ENCODE measurements around the gene PFKFB2. TPM values are rescaled to one million over a fixed set of nuclear protein-coding genes. Genes with fewer than 3 reads are reported as not detected.

Gene PFKFB2
- total RNA-seq, 4 donors from 2014 or later = 3.7 to 5.3 (median 4.1) TPM

- H3K27ac ChIP-seq (replicated peaks in 1 of 4) = no peak overlapping the region
- no peak for DNase-seq (ENCODE audit: extremely low spot score)
- no peaks in the 10 kb centered on the region for H3K27me3 ChIP-seq
- H3K4me3 ChIP-seq = no peak overlapping the region
- peaks cover 0 to 27% (median 2%) of the 10 kb centered on the region in 4 donors for H3K4me1 ChIP-seq
- intact Hi-C loops (cut with DNase I) = loop anchor here (10.0 kb wide), 1 partner anchor 337 kb away; no protein-coding TSS in a partner anchor
- 64% methylated on average over 8 of the region's 8 CpGs for WGBS
- H3K36me3 ChIP-seq = peaks cover 22 to 88% (median 59%) of the 10 kb centered on the region in 4 donors
- H3K9me3 ChIP-seq = no peaks in the 10 kb centered on the region
- no peak for TF ChIP-seq CTCF (IDR thresholded peaks at IDR 0.05)
- TF ChIP-seq POLR2AphosphoS5 (IDR thresholded peaks at IDR 0.05) = no peak
Observed at GRCh38 chr1:207072233-207072632, 19.2 kb downstream of the PFKFB2 start.

- no peaks in the 10 kb centered on the region for H3K27me3 ChIP-seq
- H3K4me1 ChIP-seq = peaks cover 0 to 36% (median 5%) of the 10 kb centered on the region in 4 donors
- WGBS = 83% methylated on average over 4 of the region's 4 CpGs
- no peak overlapping the region for H3K4me3 ChIP-seq
- no peak overlapping the region for H3K27ac ChIP-seq (replicated peaks in 1 of 4)
- H3K9me3 ChIP-seq = no peaks in the 10 kb centered on the region
- intact Hi-C loops (cut with DNase I) = loop anchor here (10.0 kb wide), 1 partner anchor 339 kb away; no protein-coding TSS in a partner anchor
- H3K36me3 ChIP-seq = peaks cover 19 to 78% (median 43%) of the 10 kb centered on the region in 4 donors
- TF ChIP-seq POLR2AphosphoS5 (IDR thresholded peaks at IDR 0.05) (no peak), POLR2A (IDR thresholded peaks at IDR 0.05; ENCODE audit: low read depth) (no peak), CTCF (IDR thresholded peaks at IDR 0.05) (no peak), EP300 (IDR thresholded peaks at IDR 0.05) (no peak)
- no peak for DNase-seq (ENCODE audit: extremely low spot score)
Observed at GRCh38 chr1:207073906-207074820, 21.1 kb downstream of the PFKFB2 start.

- Histone ChIP-seq H3K36me3 (peaks cover 9 to 68% (median 29%) of the 10 kb centered on the region in 4 donors), H3K27me3 (no peaks in the 10 kb centered on the region), H3K4me3 (no peak overlapping the region), H3K4me1 (peaks cover 0 to 30% (median 5%) of the 10 kb centered on the region in 4 donors), H3K9me3 (no peaks in the 10 kb centered on the region), H3K27ac (replicated peaks in 1 of 4) (no peak overlapping the region)
- no peak for DNase-seq (ENCODE audit: extremely low spot score)
- intact Hi-C loops (cut with DNase I) = loop anchor here (2.0 to 10.0 kb wide), 3 partner anchors 26 to 342 kb away; partner anchors contain the start of gene YOD1
- 76% methylated on average over 5 of the region's 5 CpGs for WGBS
- TF ChIP-seq POLR2A (IDR thresholded peaks at IDR 0.05; ENCODE audit: low read depth) (no peak), EP300 (IDR thresholded peaks at IDR 0.05) (no peak), POLR2AphosphoS5 (IDR thresholded peaks at IDR 0.05) (no peak), CTCF (IDR thresholded peaks at IDR 0.05) (no peak)
Observed at GRCh38 chr1:207076181-207076955, 23.3 kb downstream of the PFKFB2 start.

- intact Hi-C loops (cut with DNase I) = loop anchor here (2.0 to 10.0 kb wide), 3 partner anchors 26 to 342 kb away; partner anchors contain the start of gene YOD1
- Histone ChIP-seq H3K4me1 (peaks cover 0 to 30% (median 5%) of the 10 kb centered on the region in 4 donors), H3K4me3 (no peak overlapping the region), H3K27ac (replicated peaks in 1 of 4) (no peak overlapping the region), H3K9me3 (no peaks in the 10 kb centered on the region), H3K36me3 (peaks cover 2 to 61% (median 22%) of the 10 kb centered on the region in 4 donors), H3K27me3 (no peaks in the 10 kb centered on the region)
- WGBS = 95% methylated on average over 1 of the region's 1 CpG
- no peak for TF ChIP-seq POLR2AphosphoS5 (IDR thresholded peaks at IDR 0.05)
- no peak for TF ChIP-seq POLR2A (IDR thresholded peaks at IDR 0.05; ENCODE audit: low read depth)
- no peak for TF ChIP-seq CTCF (IDR thresholded peaks at IDR 0.05)
- no peak for TF ChIP-seq EP300 (IDR thresholded peaks at IDR 0.05)
- no peak for DNase-seq (ENCODE audit: extremely low spot score)
Observed at GRCh38 chr1:207077012-207077411, 23.9 kb downstream of the PFKFB2 start.

Measured in esophagus muscularis mucosa (tissue), 4 donors.